HG03095 (cell line): ENCODE results near the gene IL9R.
A peak's percentile ranks its signal among the peaks of the same experiment; 100 is the strongest.
"Not testable (repeated sequence)": the region's sequence is repeated elsewhere in the genome, so short reads cannot be mapped to it uniquely, and the experiment has no call there.

Experiments used
- ATAC-seq: cut with Tn5 transposase; IDR thresholded peaks from one replicate; pipeline ENCODE4 v1.9.1; 2021; ENCODE audit warnings: moderate library complexity; ENCODE audit not compliant: unreplicated experiment

Gene IL9R

GRCh38 chrX:155995321-155995875 is 2.1 kb upstream of the IL9R start:
- no peak for ATAC-seq

- no peak for ATAC-seq
These were observed 620 bp downstream of the IL9R start for GRCh38 chrX:155998116-155998515.

- no peak for ATAC-seq
These were observed 1.4 kb downstream of the IL9R start for GRCh38 chrX:155998761-155999510.

- ATAC-seq: not testable (repeated sequence)
These were observed 2.3 kb downstream of the IL9R start for GRCh38 chrX:155999751-156000150.

GRCh38 chrX:156000361-156000926 is 2.9 kb downstream of the IL9R start:
- no peak for ATAC-seq

GRCh38 chrX:156001001-156001666 is 3.6 kb downstream of the IL9R start:
- ATAC-seq: no peak

GRCh38 chrX:156001667-156002021 is 4.1 kb downstream of the IL9R start:
- ATAC-seq: no peak

GRCh38 chrX:156002507-156002906 is 5.0 kb downstream of the IL9R start:
- no peak for ATAC-seq

- no peak for ATAC-seq
These were observed 6.1 kb downstream of the IL9R start for GRCh38 chrX:156003486-156004185.

- ATAC-seq: no peak
These were observed 6.8 kb downstream of the IL9R start for GRCh38 chrX:156004256-156004655.

- no peak for ATAC-seq
These were observed 7.2 kb downstream of the IL9R start for GRCh38 chrX:156004740-156005139.

- ATAC-seq: no peak
These were observed 7.6 kb downstream of the IL9R start for GRCh38 chrX:156005144-156005543.

GRCh38 chrX:156006468-156006867 is 9.0 kb downstream of the IL9R start:
- ATAC-seq: not testable (repeated sequence)

- not testable (repeated sequence) for ATAC-seq
These were observed 10.9 kb downstream of the IL9R start for GRCh38 chrX:156008379-156008778.

GRCh38 chrX:156008915-156009314 is 11.4 kb downstream of the IL9R start:
- no peak for ATAC-seq

- not testable (repeated sequence) for ATAC-seq
These were observed 12.2 kb downstream of the IL9R start for GRCh38 chrX:156009691-156010090.

- ATAC-seq: peak; percentile 71
These were observed 15.9 kb downstream of the IL9R start for GRCh38 chrX:156013286-156013953.

- ATAC-seq: not testable (repeated sequence)
These were observed 22.4 kb downstream of the IL9R start for GRCh38 chrX:156019846-156020245.

GRCh38 chrX:156023002-156023401 is 25.5 kb downstream of the IL9R start:
- not testable (repeated sequence) for ATAC-seq

GRCh38 chrX:156024949-156025492 is 27.5 kb downstream of the IL9R start:
- ATAC-seq: not testable (repeated sequence)
